K562 (cell line): ENCODE results near the gene TCF19. TPM values are rescaled to one million over a fixed set of nuclear protein-coding genes. Genes with fewer than 3 reads are reported as not detected.

ENCODE experiments used
- ATAC-seq: fragments of 200-7000 bp; cut with Tn5 transposase; 3 replicates; pipeline ENCODE4 v1.9.1; 2020; ENCODE audit warnings: moderate library complexity
- BruUV-seq: library from RNA; stranded (reverse); fragments of 400-500 nt; replicated peaks from 2 replicates; lab custom pipeline; 2021; lab: Mats Ljungman, UMichigan
- CTCF ChIA-PET: fragments of 300-600 bp; formaldehyde crosslinking; extraction: SDS; loops from one replicate; lab custom pipeline; 2021; ENCODE audit warnings: low intra/inter-chr PET ratio; lab: Yijun Ruan, JAX
- POLR2A ChIA-PET: fragments of 300-600, 350-650 bp; sonication (Branson Sonifier 250); formaldehyde crosslinking; extraction: SDS; loops from one replicate; lab custom pipeline; 2021; ENCODE audit warnings: antibody characterized with exemption, inconsistent platforms; lab: Yijun Ruan, JAX
- DNase-seq, 4 experiments: peaks; one replicate each; pipeline versions ENCODE4 v3.0.0 to v3.0.0-alpha.2; 2011 to 2018; ENCODE audit warnings: low spot score in 3 of 4, mixed read lengths in 3 of 4; ENCODE audit errors: extremely low read depth in 1 of 4
- FAIRE-seq: peaks from 2 replicates; lab custom pipeline; 2011; peaks lifted over from hg19 to GRCh38; lab: Jason Lieb, UNC
- H2AFZ ChIP-seq: 2 replicates; pipeline ENCODE4 v1.6.0; 2011; ENCODE audit warnings: low read depth, low read length, control low read depth, inconsistent platforms
- H3K27ac ChIP-seq: fragments of 200-600 bp; 3 replicates; pipeline ENCODE4 v1.8.0; 2011; ENCODE audit warnings: low read depth, mild to moderate bottlenecking, control low read depth, inconsistent platforms, low read length, moderate library complexity, mixed read lengths; ENCODE audit errors: extremely low read depth
- H3K27me3 ChIP-seq, 2 experiments: fragments of 300-600 bp in 1 of 2; 2 replicates in 1 of 2; 3 replicates in 1 of 2; pipeline versions ENCODE4 v1.6.0 to v1.8.0; 2011; ENCODE audit warnings: inconsistent platforms in 2 of 2, low read length in 2 of 2, mild to moderate bottlenecking in 1 of 2, mixed read lengths in 1 of 2, moderate library complexity in 1 of 2; ENCODE audit not compliant: control insufficient read depth in 2 of 2, insufficient read depth in 2 of 2
- H3K36me3 ChIP-seq: fragments of 300-600 bp; 3 replicates; pipeline ENCODE4 v1.8.0; 2011; ENCODE audit warnings: mild to moderate bottlenecking, low read length, inconsistent platforms; ENCODE audit not compliant: control insufficient read depth, insufficient read depth
- H3K4me1 ChIP-seq, 2 experiments: fragments of 200-600 bp in 1 of 2; replicated peaks in 1 of 2; 2 replicates in 1 of 2; 3 replicates in 1 of 2; pipeline versions ENCODE4 v1.5.1 to v1.8.0; 2011; ENCODE audit warnings: inconsistent platforms in 2 of 2, low read length in 2 of 2, mild to moderate bottlenecking in 1 of 2, mixed read lengths in 1 of 2, moderate library complexity in 1 of 2; ENCODE audit not compliant: control insufficient read depth in 2 of 2, insufficient read depth in 2 of 2
- H3K4me2 ChIP-seq: 2 replicates; pipeline ENCODE4 v1.6.1; 2011; ENCODE audit warnings: low read length, control low read depth, inconsistent platforms, mixed read lengths; ENCODE audit not compliant: insufficient read depth
- H3K4me3 ChIP-seq: fragments of 200-600 bp; sonication (generic), shearing (Covaris generic); 2 replicates; pipeline ENCODE4 v1.5.1; 2016; ENCODE audit warnings: control low read depth, inconsistent platforms
- H3K79me2 ChIP-seq: fragments of 200-600 bp; 3 replicates; pipeline ENCODE4 v1.8.0; 2011; ENCODE audit warnings: low read length, inconsistent platforms; ENCODE audit not compliant: control insufficient read depth, insufficient read depth
- H3K9ac ChIP-seq, 2 experiments: 2 replicates each; pipeline versions ENCODE4 v1.6.0 to v1.6.1; 2011; ENCODE audit warnings: low read depth in 2 of 2, low read length in 2 of 2, control low read depth in 1 of 2, inconsistent platforms in 1 of 2, mild to moderate bottlenecking in 1 of 2, mixed read lengths in 1 of 2; ENCODE audit not compliant: insufficient read depth in 1 of 2
- H3K9me1 ChIP-seq: one replicate; pipeline ENCODE4 v1.6.0; 2011; ENCODE audit warnings: inconsistent platforms, mild to moderate bottlenecking, low read length, moderate library complexity; ENCODE audit not compliant: control insufficient read depth, insufficient read depth
- H3K9me3 ChIP-seq: replicated peaks from 2 replicates; pipeline ENCODE4 v1.5.1; 2011; ENCODE audit warnings: low read depth, low read length, inconsistent platforms; ENCODE audit not compliant: control insufficient read depth, insufficient read depth
- H4K20me1 ChIP-seq: replicated peaks from 2 replicates; pipeline ENCODE4 v1.6.1; 2011; ENCODE audit warnings: low read length, inconsistent platforms, mixed read lengths; ENCODE audit not compliant: control insufficient read depth, insufficient read depth
- FOXP4 ChIP-seq: sonication (generic); formaldehyde crosslinking; IDR thresholded peaks from 2 replicates; pipeline ENCODE4 v1.8.0; 2022; ENCODE audit warnings: mild to moderate bottlenecking, missing genetic modification reagents, borderline replicate concordance
- HIVEP1 ChIP-seq: fragments of 250-450 bp; sonication (Bioruptor Pico); IDR thresholded peaks from 2 replicates; pipeline ENCODE4 v1.4.0; 2020; ENCODE audit warnings: mild to moderate bottlenecking
- IRF2 ChIP-seq: sonication (generic); formaldehyde crosslinking; IDR thresholded peaks from 2 replicates; pipeline ENCODE4 v1.8.1; 2022; ENCODE audit warnings: mild to moderate bottlenecking, missing genetic modification reagents
- NBN ChIP-seq: fragments of 450-650 bp; IDR thresholded peaks from 2 replicates; pipeline ENCODE4 v1.6.1; 2016; ENCODE audit warnings: low read depth, mild to moderate bottlenecking
- PKNOX1 ChIP-seq: fragments of 450-650 bp; IDR thresholded peaks from 2 replicates; pipeline ENCODE4 v1.6.1; 2016
- RBBP5 ChIP-seq: fragments of 200-600 bp; sonication (generic); IDR thresholded peaks from 2 replicates; pipeline ENCODE4 v1.6.1; 2012; ENCODE audit warnings: borderline replicate concordance, mild to moderate bottlenecking, low read length, control low read depth, inconsistent platforms; ENCODE audit not compliant: insufficient read depth, poor library complexity, severe bottlenecking
- SREBF2 ChIP-seq: sonication (generic); formaldehyde crosslinking; IDR thresholded peaks from 2 replicates; pipeline ENCODE4 v1.4.0; 2020; ENCODE audit warnings: mild to moderate bottlenecking, missing genetic modification reagents
- TRIM25 ChIP-seq: fragments of 450-650 bp; IDR thresholded peaks from 2 replicates; pipeline ENCODE4 v1.7.0; 2016; ENCODE audit warnings: borderline replicate concordance
- ZNF146 ChIP-seq: IDR thresholded peaks from one replicate; pipeline ENCODE4 v1.6.1; 2018; ENCODE audit warnings: missing compliant biosample characterization; ENCODE audit not compliant: unreplicated experiment
- ZNF165 ChIP-seq: fragments of 250-450 bp; sonication (Bioruptor Pico); IDR thresholded peaks from 2 replicates; pipeline ENCODE4 v1.4.0; 2020; ENCODE audit warnings: borderline replicate concordance
- WGBS: fragments of 100-300 bp; shearing (Covaris generic); methylation state at CpG from one replicate; pipeline ENCODE4 v1.1.6; 2016; ENCODE audit warnings: low coverage, mixed read lengths; ENCODE audit not compliant: insufficient coverage; ENCODE audit errors: missing lambda C conversion rate; 5-methylcytosine and 5-hydroxymethylcytosine counted together
- in situ Hi-C: fragments of 300-500 bp; cut with MboI; formaldehyde crosslinking; loops from 4 replicates; pipeline ENCODE4 v1.15.0; 2018; ENCODE audit warnings: inconsistent platforms, mixed read lengths
- intact Hi-C: fragments of 100-400 bp; cut with micrococcal nuclease; formaldehyde crosslinking; loops from 2 replicates; pipeline ENCODE4 v1.14.2; 2022
- polyA plus RNA-seq, 8 experiments: library from polyadenylated mRNA; depleted of rRNA in 4 of 8; stranded (reverse) in 5 of 8; unstranded in 3 of 8; fragments of >200 nt; fragmentation: Nextera tagmentation in 2 of 8; fragmentation: Illumina TruSeq in 1 of 8; extraction: Ambion mirVana in 2 of 8; extraction: Trizol in 1 of 8; gene quantifications; 2 replicates each; pipeline versions ENCODE4 v1.2.1 to v1.2.3, GENCODE V29; 2011 to 2014; ENCODE audit warnings: inconsistent platforms in 1 of 8, missing spikeins in 1 of 8
- total RNA-seq, 7 experiments: library from RNA; depleted of rRNA in 6 of 7; stranded (reverse); fragments of >200 nt in 6 of 7; fragmentation: Illumina TruSeq in 2 of 7; extraction: Trizol in 2 of 7; gene quantifications; 2 replicates each; pipeline versions ENCODE4 v1.2.1 to v1.2.3, GENCODE V29; 2011 to 2021; ENCODE audit warnings: low replicate concordance in 1 of 7
- TF ChIP-seq, protein P1 (sequence below): IDR thresholded peaks from 2 replicates; pipeline ENCODE4 v1.6.1; 2012; ENCODE audit warnings: low read depth, low read length, improper control_type of control experiment, borderline replicate concordance

The TCF19 gene
- total and polyA plus RNA-seq, 9 of the 15 experiments (the other 6 are each of a cell fraction or from before 2014, with no cell fraction given), result 4.2 to 42.5 (median 25.7) TPM

DNA sequence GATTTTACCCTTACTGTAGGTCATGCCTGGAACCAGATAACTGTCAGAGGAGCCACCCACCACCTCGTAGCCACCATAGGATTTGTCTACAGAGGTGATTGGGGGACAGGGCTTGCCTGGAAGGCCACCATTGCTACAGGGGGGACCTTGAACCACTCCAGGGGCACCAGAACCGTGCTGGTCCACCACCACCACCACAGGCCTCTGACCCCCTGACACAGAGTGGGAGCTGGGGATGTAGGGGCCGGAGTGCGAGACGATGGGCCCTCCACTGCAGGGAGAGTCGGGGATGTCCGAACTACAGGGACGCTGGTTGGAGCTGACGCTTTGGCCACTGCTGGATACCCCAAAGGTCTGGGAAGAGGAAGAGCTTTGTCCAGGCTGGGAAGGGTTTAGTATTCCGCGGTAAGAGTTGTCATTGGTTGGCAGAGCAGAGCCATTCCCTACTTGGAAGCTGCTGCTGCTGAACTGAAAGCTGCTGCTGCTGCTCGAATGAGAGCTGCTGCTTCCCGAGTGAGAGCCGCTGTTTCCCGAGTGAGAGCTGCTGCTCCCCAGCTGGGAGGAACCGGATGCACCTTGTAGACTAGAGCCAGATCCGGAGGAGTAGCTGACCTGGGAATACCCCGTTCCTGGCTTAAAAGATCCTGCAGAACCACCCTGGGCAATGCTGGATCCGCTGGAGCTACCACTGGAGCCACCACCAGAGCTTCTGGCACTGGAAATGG is 41.6 kb upstream of the TCF19 start:
- H3K4me2 ChIP-seq, result no peak overlapping the region
- H3K9ac ChIP-seq, result peak overlapping the region in 1 of 2 experiments; percentile 15; a peak in 1 of 4 replicates
- H3K9me1 ChIP-seq, result no peaks in the 10 kb centered on the region
- intact Hi-C loops (no loop called here), in situ Hi-C loops (no loop called here)
- no peaks in the 10 kb centered on the region for H3K36me3 ChIP-seq
- no peaks in the 10 kb centered on the region for H3K79me2 ChIP-seq
- no peak overlapping the region for H3K4me3 ChIP-seq
- H3K9me3 ChIP-seq, result no peaks in the 10 kb centered on the region
- FAIRE-seq, result no peak
- WGBS, result 4% methylated on average over 19 of the region's 19 CpGs
- CTCF ChIA-PET, result interaction anchor here (0.7 kb wide), 1 partner anchor 31 kb away, joined by 3 read pairs; no protein-coding TSS in a partner anchor
- H3K4me1 ChIP-seq, result peaks cover 0 to 9% of the 10 kb centered on the region in 2 experiments; a peak in 3 of 5 replicates
- peaks cover 3% of the 10 kb centered on the region; the same call in 1 of the 2 replicates for H4K20me1 ChIP-seq
- BruUV-seq, result no TSS peak
- no peak for ATAC-seq
- H3K27me3 ChIP-seq, result peaks cover 56 to 82% of the 10 kb centered on the region in 2 experiments
- DNase-seq, result no peak
- no peak overlapping the region for H3K27ac ChIP-seq
- POLR2A ChIA-PET, result interaction anchor here (0.7 kb wide), 1 partner anchor 19 kb away, joined by 3 read pairs; no protein-coding TSS in a partner anchor
- H2AFZ ChIP-seq, result no peak overlapping the region
- TF ChIP-seq FOXP4 (CRISPR knock-in tag) (no peak), HIVEP1 (CRISPR knock-in tag) (no peak), SREBF2 (CRISPR knock-in tag) (no peak), ZNF146 (CRISPR knock-in tag) (no peak), TRIM25 (no peak), PKNOX1 (no peak), IRF2 (CRISPR knock-in tag) (no peak), RBBP5 (no peak), ZNF165 (no peak), NBN (no peak)
- TF ChIP-seq, protein P1, sequence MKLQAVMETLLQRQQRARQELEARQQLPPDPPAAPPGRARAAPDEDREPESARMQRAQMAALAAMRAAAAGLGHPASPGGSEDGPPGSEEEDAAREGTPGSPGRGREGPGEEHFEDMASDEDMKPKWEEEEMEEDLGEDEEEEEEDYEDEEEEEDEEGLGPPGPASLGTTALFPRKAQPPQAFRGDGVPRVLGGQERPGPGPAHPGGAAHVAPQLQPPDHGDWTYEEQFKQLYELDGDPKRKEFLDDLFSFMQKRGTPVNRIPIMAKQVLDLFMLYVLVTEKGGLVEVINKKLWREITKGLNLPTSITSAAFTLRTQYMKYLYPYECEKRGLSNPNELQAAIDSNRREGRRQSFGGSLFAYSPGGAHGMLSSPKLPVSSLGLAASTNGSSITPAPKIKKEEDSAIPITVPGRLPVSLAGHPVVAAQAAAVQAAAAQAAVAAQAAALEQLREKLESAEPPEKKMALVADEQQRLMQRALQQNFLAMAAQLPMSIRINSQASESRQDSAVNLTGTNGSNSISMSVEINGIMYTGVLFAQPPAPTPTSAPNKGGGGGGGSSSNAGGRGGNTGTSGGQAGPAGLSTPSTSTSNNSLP, result no peak
